HG03139 (cell line): ENCODE results near the gene ARHGEF28.

ENCODE experiments used
- ATAC-seq: cut with Tn5 transposase; IDR thresholded peaks from one replicate; pipeline ENCODE4 v1.9.1; 2021; ENCODE audit not compliant: unreplicated experiment

ARHGEF28 gene

GRCh38 chr5:73952872-73953271, 326.9 kb downstream of the ARHGEF28 start:
- no peak for ATAC-seq

- no peak for ATAC-seq
These were observed 328.4 kb downstream of the ARHGEF28 start for GRCh38 chr5:73954381-73954780.

- no peak for ATAC-seq
These were observed 329.4 kb downstream of the ARHGEF28 start for GRCh38 chr5:73955271-73955846.

- no peak for ATAC-seq
These were observed 331.5 kb downstream of the ARHGEF28 start for GRCh38 chr5:73957397-73958001.

- no peak for ATAC-seq
These were observed 332.0 kb downstream of the ARHGEF28 start for GRCh38 chr5:73958037-73958436.

- ATAC-seq: no peak
These were observed 334.0 kb downstream of the ARHGEF28 start for GRCh38 chr5:73960023-73960422.

- no peak for ATAC-seq
These were observed 334.4 kb downstream of the ARHGEF28 start for GRCh38 chr5:73960426-73960825.

- no peak for ATAC-seq
These were observed 336.9 kb downstream of the ARHGEF28 start for GRCh38 chr5:73962801-73963425.

GRCh38 chr5:73964352-73964865, 338.4 kb downstream of the ARHGEF28 start:
- no peak for ATAC-seq

GRCh38 chr5:73966451-73966850, 340.5 kb downstream of the ARHGEF28 start:
- no peak for ATAC-seq

- no peak for ATAC-seq
These were observed 341.4 kb downstream of the ARHGEF28 start for GRCh38 chr5:73967347-73967746.

GRCh38 chr5:73968246-73968645, 342.2 kb downstream of the ARHGEF28 start:
- ATAC-seq: no peak

GRCh38 chr5:73968729-73969128, 342.7 kb downstream of the ARHGEF28 start:
- no peak for ATAC-seq

- no peak for ATAC-seq
These were observed 343.4 kb downstream of the ARHGEF28 start for GRCh38 chr5:73969195-73970036.

- no peak for ATAC-seq
These were observed 345.3 kb downstream of the ARHGEF28 start for GRCh38 chr5:73971326-73971725.

GRCh38 chr5:73973135-73973534, 347.1 kb downstream of the ARHGEF28 start:
- no peak for ATAC-seq

- no peak for ATAC-seq
These were observed 348.9 kb downstream of the ARHGEF28 start for GRCh38 chr5:73974871-73975360.

GRCh38 chr5:73975845-73976244, 349.8 kb downstream of the ARHGEF28 start:
- no peak for ATAC-seq

- ATAC-seq: no peak
These were observed 351.1 kb downstream of the ARHGEF28 start for GRCh38 chr5:73977146-73977545.

- no peak for ATAC-seq
These were observed 353.3 kb downstream of the ARHGEF28 start for GRCh38 chr5:73979321-73979720.

GRCh38 chr5:73981704-73982103, 355.7 kb downstream of the ARHGEF28 start:
- ATAC-seq: no peak
